HepG2 (cell line): ENCODE data around the gene CHKA.

Experiments used
- ATF2 ChIP-seq: sonication (generic); formaldehyde crosslinking; IDR thresholded peaks from 2 replicates; pipeline ENCODE4 v1.4.0; 2020; ENCODE audit warnings: missing genetic modification reagents
- CTCF ChIP-seq: sonication (generic); formaldehyde crosslinking; IDR thresholded peaks from 2 replicates; pipeline ENCODE4 v1.5.0; 2020; ENCODE audit warnings: mild to moderate bottlenecking, missing genetic modification reagents, moderate library complexity
- PRDM4 ChIP-seq: sonication (generic); formaldehyde crosslinking; IDR thresholded peaks from 2 replicates; pipeline ENCODE4 v1.9.0; 2021; ENCODE audit warnings: missing genetic modification reagents, borderline replicate concordance
- ZFP41 ChIP-seq: sonication (generic); formaldehyde crosslinking; IDR thresholded peaks from 2 replicates; pipeline ENCODE4 v1.4.0; 2020; ENCODE audit warnings: mild to moderate bottlenecking, missing genetic modification reagents, borderline replicate concordance
- ZKSCAN1 ChIP-seq: fragments of 150-350 bp; IDR thresholded peaks from 2 replicates; pipeline ENCODE4 v1.6.1; 2014; ENCODE audit warnings: low read length
- TF ChIP-seq, protein P1 (sequence below): sonication (generic); formaldehyde crosslinking; IDR thresholded peaks from 2 replicates; pipeline ENCODE4 v1.5.0; 2020; ENCODE audit warnings: missing genetic modification reagents, mild to moderate bottlenecking, borderline replicate concordance

DNA sequence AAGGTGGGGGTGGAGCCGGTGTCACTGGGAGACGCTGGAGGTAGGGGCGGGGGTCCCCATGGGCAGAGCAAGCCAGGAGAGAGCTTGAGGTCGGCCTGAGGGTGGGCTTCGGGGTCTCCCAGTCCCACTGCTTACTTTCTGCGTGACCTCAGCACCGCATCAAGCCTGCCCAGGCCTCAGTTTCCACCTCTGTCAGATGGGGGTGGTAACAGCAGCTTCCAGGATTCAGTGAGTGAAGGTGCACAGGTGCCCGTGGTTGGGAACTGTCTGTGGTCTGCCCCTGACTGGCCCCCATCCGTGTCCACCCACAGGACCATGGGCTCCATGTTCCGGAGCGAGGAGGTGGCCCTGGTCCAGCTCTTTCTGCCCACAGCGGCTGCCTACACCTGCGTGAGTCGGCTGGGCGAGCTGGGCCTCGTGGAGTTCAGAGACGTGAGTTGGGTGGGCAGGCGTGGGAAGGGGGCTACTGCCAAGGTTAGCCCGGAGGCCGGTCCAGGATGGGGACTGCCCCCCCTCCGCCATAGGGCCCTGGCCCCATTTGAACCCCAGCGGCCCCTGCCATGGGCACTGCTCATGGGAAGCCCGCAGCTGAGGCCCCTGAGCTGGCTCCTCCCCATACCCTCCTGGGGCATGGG, 80.1 kb downstream of the CHKA start:
- TF ChIP-seq, protein P1, sequence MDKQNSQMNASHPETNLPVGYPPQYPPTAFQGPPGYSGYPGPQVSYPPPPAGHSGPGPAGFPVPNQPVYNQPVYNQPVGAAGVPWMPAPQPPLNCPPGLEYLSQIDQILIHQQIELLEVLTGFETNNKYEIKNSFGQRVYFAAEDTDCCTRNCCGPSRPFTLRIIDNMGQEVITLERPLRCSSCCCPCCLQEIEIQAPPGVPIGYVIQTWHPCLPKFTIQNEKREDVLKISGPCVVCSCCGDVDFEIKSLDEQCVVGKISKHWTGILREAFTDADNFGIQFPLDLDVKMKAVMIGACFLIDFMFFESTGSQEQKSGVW (CRISPR knock-in tag): no peak
- TF ChIP-seq CTCF (CRISPR knock-in tag) (no peak), ZFP41 (CRISPR knock-in tag) (no peak), ZKSCAN1 (no peak), PRDM4 (CRISPR knock-in tag) (no peak), ATF2 (no peak)
